Astrocyte (in vitro differentiated cells and primary cell): ENCODE data around the gene LRTM2.
A peak's percentile ranks its signal among the peaks of the same experiment; 100 is the strongest.

Experiments used
- CTCF ChIP-seq: IDR thresholded peaks from 2 replicates; pipeline ENCODE4 v1.5.1; 2011; ENCODE audit warnings: low read depth, mild to moderate bottlenecking, inconsistent platforms, low read length, moderate library complexity; ENCODE audit not compliant: insufficient read depth
- EZH2 ChIP-seq: IDR thresholded peaks from 2 replicates; pipeline ENCODE4 v1.6.1; 2012; ENCODE audit warnings: mild to moderate bottlenecking, low read length, inconsistent platforms; ENCODE audit not compliant: insufficient read depth

- no peak for TF ChIP-seq CTCF
- peak; percentile 19 for TF ChIP-seq EZH2
These were observed 23.1 kb upstream of the LRTM2 start for GRCh38 chr12:1797011-1797901.
